NCI-H526 treated with DMSO at 0.1 percent for 48 hours (cell line): ENCODE measurements around the gene FAM184A.
A peak's percentile ranks its signal among the peaks of the same experiment; 100 is the strongest.
"Not testable (repeated sequence)": the region's sequence is repeated elsewhere in the genome, so short reads cannot be mapped to it uniquely, and the experiment has no call there.

Source experiments
- DNase-seq: peaks from one replicate; lab custom pipeline; 2025; lab: John Stamatoyannopoulos, UW

Gene FAM184A

DNA sequence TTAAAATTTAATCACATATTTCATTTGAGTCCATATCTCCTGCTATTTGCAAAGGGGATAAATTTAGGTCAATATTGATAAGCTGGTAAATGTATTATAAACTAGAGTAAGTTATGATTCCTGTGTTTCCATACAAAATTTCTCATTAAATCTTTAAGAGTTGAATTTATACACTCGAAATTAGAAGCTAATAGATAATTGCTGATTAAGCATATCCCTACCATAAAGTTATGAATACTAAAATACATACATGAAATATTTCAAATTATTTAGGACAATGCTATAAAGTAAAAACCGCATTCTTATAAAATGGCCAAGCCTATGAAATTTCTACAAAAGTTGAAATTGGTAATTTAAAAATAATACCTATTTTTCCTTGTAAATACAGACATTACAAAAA, 71.5 kb downstream of the FAM184A start:
- DNase-seq: no peak

DNA sequence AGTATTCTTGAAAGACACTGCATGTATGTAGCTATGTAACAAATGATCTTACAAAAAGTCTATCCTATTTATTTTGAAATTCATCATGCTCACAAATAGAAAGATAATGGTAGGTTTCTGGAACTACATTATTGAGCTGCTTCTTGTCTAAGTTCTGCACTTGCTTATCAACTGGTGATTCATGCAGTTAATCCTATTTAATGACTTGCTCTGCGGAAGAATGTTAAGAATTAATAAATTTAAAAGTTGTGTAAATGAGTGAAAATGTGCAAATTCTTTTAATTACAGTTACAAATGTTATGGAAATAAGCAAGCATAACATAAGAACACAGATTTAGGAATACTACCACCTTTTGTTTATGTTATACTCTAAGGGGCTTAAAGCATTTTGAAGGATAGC, 76.4 kb downstream of the FAM184A start:
- no peak for DNase-seq

DNA sequence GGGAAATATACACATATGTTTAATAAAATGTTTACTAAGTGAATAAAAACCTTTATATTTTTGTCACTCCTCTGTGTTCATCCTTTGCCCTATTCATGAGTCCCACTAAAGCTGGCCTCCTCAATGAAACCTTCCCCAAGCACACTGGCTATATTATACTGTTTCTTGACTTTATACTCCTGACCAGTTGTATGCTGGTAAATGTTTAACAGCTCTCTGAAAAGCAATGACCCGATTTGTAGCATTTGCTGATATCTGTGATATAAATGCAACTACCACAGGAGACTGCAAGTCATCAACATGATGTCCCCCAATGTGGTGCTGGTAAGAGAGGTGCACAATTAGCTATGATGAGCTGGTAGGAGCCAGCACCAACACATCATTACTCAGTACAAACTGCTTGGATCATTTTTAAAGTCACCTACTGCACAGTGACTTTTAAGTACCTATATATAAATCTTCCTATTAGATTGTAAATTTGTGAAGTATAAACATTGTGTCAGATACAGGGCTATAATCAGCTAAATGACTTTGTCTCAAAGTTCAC, 78.9 kb downstream of the FAM184A start:
- no peak for DNase-seq

DNA sequence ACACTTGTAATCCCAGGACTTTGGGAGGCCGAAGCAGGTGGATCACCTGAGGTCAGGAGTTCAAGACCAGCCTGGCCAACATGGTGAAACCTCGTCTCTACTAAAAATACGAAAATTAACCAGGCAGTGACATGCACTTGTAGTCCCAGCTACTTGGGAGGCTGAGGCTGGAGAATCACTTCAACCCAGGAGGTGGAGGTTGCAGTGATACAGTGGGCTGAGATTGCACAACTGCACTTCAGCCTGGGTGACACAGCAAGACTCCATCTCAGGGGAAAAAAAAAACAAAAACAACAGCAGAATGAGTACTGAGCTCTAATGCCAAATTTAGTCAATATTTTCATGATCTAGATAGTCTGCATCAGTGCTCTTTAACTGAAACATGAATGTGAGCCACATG, 81.0 kb downstream of the FAM184A start:
- DNase-seq: not testable (repeated sequence)

DNA sequence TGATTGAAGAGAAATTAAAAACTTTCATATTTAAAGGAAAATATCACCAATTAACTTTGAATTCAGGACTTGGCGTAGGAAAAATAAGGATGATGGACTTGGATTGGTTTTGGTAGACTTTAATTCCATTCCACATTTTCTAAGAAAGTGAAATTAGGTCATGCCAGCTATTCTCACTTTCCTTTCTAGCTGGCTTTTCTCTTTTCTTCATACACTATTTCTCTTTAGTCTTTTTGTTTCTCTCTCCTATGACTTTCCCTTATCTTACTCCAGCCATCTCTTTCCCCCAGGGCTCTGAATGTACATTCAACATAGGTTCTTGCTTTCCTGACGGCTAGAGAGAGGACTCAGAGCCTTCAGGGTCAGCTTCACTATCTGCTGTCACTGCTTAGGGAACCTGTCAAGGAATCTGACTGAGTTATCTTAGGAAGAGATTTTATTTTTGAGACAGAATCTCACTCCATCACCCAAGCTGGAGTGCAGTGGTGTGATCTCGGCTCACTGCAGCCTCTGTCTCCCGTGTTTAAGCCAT, 82.1 kb downstream of the FAM184A start:
- no peak for DNase-seq

DNA sequence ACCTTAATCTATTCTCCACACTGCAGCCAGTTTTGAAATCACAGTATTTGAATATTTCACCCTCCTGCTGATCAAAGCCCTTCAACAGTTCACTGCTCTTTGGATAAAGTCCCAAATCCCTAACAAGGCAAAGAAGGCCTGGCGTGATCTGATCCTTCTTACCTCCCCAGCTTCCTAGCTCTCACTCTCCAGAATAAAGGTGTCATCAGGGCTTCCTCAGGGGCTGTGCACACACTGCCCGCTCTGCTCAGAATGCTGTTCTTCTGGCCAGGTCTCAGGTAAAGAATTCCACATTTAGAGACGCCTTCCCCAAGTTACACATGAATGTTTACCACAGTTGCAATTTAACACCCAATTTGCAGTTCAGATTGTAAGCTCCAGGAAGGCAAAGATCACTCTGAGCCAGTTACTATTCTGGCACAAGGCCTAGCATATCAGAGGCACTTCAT, 84.6 kb downstream of the FAM184A start:
- peak; percentile 11 for DNase-seq

DNA sequence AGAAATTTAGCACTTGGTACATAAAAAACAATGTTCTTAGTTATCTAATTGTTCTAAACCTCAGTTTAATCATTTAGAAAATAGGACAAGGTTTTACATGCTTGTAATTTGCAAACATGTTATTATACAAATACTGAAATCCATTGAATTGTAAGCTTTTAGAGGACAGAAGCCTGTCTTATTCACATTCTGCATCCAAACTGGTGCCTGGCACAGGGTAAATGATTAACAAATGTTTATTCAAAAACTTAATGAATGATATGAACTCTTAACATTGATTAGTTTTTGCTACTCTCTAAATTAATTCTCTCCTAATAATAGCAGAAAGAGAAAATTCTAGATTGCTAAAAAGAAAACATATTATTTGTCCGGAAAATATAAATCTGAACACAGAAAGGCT, 85.1 kb downstream of the FAM184A start:
- DNase-seq: no peak

DNA sequence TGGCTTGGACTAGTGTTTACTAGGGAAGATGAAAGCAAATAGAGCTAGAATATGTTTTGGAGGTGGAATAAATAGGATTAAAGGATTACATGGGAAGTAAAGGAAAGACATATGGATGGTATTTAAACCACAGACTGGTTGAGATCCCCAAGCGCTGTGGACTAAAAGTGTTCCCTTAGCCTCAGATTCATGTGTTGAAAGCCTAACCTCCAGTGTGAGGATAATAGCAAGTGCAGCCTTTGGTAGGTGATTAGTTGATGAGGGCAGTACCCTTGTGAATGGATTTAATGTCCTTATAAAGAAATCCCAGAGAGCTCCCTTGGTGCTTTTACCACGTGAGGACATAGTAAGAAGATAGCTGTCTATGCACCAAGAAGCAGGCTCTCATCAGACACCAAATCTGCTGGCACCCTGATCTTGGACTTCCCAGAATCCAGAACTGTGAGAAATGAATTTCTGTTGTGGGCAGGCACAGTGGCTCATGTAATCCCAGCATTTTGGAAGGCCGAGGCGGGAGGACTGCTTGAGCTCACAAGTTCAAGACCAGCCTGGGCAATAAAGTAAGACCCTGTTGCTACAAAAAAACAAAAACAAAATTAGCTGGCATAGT, 86.2 kb downstream of the FAM184A start:
- no peak for DNase-seq

DNA sequence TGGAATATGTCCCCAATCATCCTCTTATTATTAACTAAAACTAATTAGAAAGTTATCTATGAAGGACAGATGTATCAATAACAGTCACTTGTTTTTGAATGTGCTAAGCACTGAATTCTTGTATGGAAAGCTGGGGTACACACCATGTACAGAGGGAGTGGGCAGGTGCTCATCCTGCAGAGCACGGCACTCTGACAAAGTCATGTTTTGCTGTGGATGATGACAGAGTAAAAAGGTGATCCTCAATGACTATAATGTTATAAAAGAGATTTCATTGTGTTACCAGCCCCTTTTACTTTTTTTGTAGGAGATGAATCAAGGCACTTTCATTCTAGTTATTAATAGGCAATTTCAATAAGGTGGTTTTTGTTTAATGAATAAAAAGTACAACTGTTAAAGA, 92.2 kb downstream of the FAM184A start:
- DNase-seq: no peak

DNA sequence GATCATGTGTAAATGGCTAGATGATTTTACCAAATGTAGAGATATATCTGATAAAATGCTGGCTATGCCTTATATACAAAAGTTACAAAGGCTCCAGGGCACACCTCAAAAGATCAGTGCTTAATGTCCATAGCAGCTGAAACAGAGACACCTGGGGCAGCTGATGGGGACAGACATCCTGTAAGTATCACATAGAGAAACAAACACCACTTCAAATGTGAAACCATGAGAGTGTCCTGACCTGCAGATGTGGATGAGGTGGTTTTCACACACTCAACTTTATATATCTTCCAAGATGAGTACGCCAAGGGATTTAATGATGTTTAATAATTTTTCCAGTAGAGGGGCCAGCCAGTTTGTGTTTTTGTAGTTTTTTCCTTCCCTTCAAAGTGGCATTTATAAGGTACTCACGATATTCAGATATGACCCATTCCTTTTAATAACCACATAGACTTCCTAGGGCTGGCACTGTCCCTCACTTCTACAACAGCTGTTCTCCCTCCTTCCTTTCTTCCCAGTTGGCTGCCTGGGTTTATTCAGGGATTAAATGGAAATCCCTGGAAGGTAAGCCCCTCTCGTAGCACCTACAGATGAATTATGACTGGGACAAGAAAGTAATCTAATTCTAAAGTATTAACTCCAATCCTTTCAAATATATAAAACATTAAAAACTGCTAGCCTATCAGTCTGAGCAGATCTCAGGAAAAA, 93.2 kb downstream of the FAM184A start:
- DNase-seq: no peak

DNA sequence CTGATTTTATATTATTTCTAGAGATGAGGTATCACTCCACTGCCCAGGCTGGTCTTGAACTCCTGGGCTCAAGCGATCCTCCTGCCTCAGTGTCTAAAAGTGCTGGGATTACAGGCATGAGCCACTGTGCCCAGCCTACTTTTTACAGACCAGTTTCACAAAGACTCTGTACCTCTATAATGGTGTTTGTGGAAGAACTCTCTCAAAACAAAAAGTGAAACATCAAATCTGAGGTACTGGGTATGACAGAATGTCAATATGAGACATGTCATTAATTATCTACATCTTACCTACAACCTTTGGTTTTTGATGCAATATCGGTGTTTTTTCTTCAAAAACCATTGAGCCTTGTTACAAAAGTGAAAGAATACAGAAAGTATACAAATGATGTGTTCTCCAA, 94.1 kb downstream of the FAM184A start:
- DNase-seq: no peak

DNA sequence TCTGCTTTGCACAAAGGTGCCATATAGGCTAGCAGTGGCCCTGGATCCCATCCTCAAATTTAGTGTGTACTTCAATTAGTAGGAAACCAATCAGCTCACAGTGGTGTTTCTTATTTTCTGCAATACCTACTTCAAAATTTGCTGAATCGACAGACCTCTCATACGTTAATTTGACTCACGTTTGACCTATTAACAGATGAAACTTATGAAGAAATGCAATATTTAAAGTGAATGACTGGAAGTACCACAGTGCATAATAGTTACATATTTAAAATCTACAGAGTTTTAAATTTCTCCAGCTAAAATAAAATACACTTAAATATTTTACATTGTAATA, 95.9 kb downstream of the FAM184A start:
- DNase-seq: no peak

DNA sequence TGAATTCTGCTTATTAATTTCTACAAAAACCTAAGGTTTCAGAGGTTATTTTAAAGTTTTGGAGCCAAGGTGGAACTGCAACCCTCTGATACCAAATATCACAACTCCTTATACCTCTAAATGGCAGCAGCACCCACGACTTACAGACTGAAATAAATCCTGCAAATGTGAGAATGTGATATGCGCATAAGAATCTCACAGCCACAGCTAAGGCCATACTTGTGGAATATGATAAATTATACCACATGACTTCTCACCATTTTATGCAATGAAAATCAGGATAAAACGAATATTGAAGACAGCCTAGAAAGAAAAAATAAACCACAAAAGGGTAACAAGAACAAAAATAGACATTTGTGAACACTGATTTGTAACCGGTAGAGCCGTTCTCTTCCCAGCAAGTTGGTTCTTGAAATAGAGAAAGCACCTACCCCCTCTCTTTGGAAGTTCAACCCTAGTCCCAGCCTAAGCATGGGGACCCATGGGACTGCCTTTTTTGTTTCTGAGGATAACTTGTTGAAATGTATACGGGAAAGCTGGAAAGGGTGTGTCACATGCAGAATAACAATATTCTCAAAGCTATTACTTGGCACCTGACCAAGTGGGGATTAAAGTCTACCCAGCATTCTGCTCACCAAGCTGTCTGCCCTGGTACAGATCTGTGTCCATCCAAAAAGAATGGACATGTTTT, 96.4 kb downstream of the FAM184A start:
- DNase-seq: no peak

DNA sequence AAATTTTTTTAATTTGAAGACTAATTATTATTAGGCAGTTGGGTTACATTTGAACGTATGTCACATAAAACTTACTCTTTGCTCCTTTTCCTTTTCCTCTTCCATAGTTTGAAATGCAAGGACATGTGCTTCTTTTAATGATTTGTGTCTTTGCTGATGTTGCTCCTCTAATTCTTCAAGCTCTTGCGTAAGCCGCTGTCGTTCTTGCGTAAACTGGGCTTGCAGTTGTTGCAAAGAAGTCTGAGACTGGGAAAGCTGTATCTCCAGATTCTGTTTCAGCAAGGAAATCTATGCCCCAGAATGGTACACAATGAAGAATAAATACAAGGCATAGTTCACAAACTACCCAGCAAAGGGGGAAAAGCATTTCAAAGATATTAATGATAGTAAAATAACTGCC, 98.4 kb downstream of the FAM184A start:
- DNase-seq: no peak

DNA sequence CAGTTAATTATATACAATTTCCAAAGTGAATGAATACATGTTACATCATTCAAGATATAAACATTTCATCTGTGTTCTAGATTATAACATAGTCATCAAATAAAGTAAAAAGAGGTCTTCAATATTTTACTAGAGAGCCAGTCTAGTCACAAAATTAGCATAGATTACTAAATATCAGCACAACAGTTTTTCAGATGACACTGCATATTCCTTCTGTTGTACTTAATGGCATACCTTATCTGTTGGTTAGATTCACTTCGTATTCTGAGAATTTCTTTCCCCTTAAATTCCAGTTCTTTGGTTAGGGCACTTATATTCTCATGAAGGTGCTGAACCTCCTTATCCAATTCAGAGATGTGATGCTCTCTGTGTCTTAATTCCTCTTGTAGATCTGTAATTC, 103.7 kb downstream of the FAM184A start:
- DNase-seq: no peak

DNA sequence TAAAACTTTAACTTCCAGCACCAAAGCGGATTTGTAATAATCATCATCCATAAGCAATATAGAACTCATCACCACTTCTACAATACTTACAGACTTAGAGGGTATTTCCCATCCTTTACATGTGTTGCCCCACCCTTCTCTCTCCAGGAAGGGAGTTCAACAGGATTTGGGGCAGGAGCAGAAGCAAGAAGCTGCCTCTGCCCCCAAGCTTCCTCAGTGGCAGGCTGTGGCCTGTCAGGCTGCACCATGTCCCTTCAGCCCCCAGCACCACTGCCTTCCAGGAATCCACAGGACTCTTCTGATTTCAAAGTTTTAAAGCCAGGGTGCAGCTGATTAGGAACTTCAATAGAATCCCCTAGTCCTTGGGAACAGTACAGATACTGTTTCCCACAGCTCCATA, 106.8 kb downstream of the FAM184A start:
- DNase-seq: no peak

DNA sequence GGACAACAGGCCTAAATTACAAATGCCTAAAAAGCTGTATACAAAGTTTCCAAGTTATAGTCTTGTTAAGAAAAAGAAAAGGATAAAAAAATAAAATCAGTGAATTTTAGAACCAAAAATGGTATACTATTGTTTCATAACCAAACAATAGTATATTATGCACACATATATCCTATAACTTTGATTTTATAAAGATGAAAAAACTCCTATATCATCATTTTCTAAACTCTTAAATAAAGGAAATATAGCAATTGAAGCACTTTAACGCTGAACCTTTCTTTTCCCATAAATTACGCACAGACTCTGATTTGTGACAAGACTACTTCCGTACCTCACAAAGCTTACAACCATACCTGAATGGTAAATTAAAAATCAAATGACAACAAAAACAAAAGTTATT, 107.6 kb downstream of the FAM184A start:
- no peak for DNase-seq

DNA sequence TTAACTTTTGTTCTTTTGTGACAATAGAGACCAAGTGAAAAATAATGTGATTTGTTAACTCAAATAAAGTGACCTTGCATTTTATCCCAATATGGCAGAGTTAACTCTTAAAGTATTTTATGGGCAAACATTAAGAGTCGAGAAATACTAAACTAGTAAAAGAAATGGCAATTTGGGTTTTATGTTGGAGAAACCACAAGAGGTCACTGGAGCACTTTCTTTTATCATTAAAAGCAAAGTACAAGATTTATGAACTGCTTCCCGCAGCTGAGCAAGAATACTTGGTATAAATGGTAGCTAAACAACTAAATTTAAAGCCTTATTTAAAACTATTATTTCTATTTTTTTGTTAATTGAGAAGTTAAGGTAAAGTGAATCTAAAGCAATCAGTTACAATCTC, 110.0 kb downstream of the FAM184A start:
- DNase-seq: no peak

DNA sequence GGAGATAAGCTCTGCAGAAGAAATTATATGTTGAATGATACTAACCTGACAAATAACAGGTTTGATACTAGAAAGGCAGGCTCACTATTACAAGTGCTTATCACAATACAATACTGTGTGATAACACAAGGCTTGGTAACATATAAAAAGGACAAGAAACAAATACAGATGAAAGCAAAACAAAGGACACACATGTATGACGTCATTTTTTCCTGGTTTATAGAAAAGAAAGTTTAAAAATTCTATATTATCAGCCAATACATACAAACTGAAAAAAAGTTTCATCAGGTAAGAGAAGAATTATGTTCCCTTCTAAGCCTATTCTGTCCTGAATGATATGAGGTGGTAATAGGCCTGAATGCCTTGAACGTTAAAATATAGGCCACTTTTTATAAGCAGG, 111.2 kb downstream of the FAM184A start:
- DNase-seq: no peak

DNA sequence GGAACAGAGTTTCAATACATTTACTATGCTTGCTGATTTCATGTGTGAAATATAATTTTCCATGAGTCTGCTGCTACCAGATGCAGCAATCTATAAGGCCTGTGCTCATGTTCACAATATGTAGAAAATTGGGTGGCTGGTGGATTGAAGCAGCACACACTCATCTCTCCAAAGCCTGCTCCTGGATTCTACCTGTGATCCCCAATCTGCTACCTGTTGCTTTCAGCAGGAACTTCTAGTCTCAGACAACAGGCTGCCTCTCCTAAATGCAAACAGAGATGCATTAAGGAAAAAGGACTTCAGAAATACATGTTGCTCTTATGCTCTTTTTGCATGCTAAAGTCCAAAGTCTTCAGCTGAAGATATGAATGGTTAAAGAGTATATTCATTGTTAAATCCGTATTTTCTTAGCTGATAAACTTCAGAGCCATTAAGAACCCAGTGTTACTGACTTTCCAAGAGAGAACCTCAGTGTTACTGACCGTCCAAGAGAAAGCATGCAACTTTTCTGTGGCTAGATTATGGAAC, 112.6 kb downstream of the FAM184A start:
- no peak for DNase-seq

DNA sequence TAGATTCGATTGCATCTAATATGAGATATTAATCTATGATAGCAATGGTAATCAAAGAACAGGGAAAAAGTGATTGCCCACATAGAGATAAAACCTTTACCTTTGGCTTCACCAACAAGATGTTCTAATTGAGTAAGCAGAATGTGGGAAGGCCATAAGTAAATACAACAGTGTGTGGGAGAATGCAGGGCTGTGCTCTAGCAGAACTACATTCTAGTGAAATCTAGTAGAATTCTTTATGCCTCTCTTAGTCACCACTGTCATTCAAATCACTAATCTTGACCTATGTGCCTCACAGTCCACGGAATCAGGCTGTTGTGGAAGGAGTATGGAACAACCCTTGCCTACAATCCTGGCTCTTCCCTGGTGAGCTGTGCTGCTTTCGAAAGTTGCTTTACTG, 113.1 kb downstream of the FAM184A start:
- no peak for DNase-seq

DNA sequence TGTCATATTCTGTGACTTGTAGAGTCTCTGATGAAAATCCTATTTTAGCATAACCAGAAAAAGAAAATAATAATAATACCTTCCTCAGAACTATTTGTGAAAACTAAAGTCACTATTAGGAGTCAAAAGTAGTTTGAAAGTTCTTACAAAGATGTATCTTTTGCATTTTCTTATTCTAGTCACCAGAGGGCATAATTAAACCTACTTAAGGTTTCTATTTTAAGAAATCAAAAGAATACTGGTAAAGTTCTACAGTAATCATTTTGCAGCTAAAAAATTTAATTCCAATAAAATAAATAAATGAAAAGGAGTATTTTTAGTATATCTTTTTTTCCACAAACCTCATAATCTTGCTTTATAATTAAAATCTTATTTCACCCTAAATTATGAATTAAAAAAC, 115.5 kb downstream of the FAM184A start:
- no peak for DNase-seq

DNA sequence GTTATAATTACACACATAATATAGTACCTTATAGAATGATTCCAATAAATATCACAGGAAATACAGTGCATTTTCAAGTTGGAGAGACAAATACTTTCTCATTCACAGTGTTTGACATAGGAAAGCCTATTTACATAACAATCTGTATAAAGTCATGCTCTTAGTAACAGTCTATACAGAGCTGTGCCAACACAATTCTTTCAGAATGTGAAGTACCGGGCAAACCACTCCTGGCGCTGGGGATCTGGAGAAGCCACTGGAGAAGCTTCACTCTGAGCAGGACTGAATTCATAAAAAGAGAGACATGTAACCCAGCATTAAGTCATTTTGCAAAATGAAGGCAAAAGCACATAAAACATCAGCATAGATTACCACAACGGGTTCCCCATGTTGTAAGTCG, 118.6 kb downstream of the FAM184A start:
- DNase-seq: no peak
